NCI-H446 treated with DMSO at 0.1 percent for 48 hours (cell line): ENCODE measurements around the gene TIAM2.

ENCODE experiments used
- DNase-seq: peaks from one replicate; lab custom pipeline; 2025; lab: John Stamatoyannopoulos, UW

Gene TIAM2

GRCh38 chr6:155232848-155233247 lies 237.7 kb downstream of the TIAM2 start:
- DNase-seq: no peak

- no peak for DNase-seq
Measured at GRCh38 chr6:155234167-155234566, 239.1 kb downstream of the TIAM2 start.

DNA sequence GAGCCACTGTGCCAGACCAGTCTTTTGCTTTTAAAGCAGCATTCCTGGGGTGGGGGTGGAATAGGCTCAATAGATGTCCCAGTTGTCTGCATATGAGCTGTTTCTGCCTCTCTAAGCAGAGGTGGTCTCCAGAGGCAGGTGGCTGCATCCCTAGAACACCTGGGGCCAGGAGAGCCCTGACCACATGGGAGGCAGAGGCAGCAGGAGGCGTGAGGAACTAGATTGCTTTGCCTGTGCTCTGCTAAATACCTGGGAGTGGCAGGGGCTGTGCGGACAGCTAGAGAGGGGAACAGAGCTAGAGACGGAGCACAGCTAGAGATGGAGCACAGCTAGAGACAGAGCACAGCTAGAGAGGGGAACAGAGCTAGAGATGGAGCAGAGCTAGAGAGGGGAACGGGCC lies 239.6 kb downstream of the TIAM2 start:
- no peak for DNase-seq

DNA sequence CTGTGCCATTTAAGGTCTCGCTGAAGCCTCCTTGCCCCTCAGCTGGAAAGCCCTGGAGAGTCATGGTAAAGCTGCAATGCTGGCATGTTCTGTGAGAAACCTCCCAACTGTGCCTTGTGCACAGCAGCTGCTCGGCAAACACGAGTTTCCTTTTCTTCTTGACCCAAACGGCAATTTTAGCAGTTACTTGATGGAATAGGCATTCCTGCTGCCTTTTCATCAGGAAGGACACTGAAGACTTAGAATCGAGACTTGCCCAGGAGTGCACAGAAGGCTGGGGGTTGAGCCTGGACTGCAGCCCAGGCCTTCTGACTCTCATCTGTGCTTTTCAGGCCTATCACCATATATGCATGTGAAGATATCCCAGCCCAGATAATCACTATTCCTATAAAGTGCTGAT lies 240.0 kb downstream of the TIAM2 start:
- DNase-seq: no peak

GRCh38 chr6:155237613-155238012 lies 242.5 kb downstream of the TIAM2 start:
- DNase-seq: no peak

GRCh38 chr6:155240905-155241600 lies 245.9 kb downstream of the TIAM2 start:
- DNase-seq: no peak

- DNase-seq: no peak
Measured at GRCh38 chr6:155241966-155242365, 246.9 kb downstream of the TIAM2 start.

DNA sequence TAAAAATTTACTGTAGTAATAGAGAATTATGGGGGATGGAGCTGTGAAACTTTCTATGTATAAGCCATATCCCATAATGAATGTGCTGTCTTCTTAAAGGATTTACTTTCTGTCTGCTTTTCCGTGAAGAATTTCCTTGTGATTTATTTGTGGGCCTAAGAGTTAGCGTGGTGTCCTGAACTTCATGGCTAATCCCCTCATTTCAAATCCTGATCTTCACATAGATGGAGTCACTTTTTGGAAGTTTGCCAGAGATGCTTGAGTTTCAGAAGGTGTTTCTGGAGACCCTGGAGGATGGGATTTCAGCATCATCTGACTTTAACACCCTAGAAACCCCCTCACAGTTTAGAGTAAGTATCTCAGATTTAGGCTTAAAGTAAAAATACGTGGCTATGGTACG lies 249.3 kb downstream of the TIAM2 start:
- DNase-seq: no peak

DNA sequence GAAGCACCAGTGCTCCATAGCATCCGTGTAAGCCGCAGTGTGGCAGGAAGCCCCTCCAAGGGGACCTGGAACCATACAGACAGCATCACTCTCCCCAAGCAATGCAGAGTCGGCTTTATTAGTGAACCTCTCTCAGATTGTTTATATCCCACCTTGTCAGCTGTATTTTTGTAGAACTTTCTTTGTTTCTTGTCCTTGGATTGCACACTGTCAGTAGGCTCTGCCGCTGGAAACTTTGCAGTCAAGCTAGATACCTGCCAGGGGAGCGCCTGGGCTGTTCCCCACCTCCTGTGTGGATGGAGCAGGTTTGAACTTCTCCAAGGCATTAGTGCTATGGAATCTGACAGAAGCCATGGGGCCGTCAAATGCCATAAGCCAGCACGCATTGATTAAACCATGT lies 250.1 kb downstream of the TIAM2 start:
- no peak for DNase-seq

DNA sequence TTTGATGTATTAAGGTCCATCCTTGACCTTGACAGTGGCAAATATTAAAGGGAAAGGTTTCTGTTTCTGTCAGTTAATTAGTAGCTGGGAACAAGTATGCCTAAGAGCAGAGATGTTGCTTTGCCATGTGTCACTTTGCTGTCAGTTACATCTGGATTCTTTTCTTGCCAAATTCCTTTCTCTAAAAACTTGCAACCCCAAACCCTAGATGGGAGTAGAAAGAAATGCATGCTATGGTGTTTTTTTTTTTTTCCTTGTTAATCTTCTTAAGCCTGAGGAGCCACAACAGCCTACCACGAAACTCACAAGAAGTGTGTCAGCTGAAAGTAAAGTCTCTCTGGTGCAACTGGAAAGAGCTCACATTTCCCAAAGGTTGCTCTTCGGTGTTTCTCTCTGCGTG lies 250.7 kb downstream of the TIAM2 start:
- no peak for DNase-seq

- DNase-seq: no peak
Measured at GRCh38 chr6:155246825-155247224, 251.7 kb downstream of the TIAM2 start.

- no peak for DNase-seq
Measured at GRCh38 chr6:155247618-155248007, 252.5 kb downstream of the TIAM2 start.

GRCh38 chr6:155248008-155249001 lies 253.2 kb downstream of the TIAM2 start:
- no peak for DNase-seq

- DNase-seq: no peak
Measured at GRCh38 chr6:155250701-155251381, 255.7 kb downstream of the TIAM2 start.

DNA sequence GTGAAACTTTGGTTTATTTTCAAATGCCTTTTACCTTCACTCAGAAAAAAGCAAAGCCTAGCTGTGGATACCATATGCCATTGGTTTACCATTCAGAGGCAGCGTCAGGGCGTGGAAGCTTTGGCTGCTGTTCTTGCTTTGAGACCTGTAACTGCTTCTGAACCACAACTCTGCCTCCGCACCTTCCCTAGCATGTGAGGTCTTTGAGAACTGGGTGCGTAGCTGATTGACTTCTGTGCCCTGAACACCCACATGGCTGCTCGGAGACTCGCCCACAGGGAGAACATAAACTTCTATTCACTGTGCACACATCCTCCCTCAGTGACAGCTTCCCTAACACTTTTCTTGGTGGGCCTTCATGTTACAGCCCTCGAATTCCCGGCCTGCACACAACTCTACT lies 257.5 kb downstream of the TIAM2 start:
- no peak for DNase-seq

DNA sequence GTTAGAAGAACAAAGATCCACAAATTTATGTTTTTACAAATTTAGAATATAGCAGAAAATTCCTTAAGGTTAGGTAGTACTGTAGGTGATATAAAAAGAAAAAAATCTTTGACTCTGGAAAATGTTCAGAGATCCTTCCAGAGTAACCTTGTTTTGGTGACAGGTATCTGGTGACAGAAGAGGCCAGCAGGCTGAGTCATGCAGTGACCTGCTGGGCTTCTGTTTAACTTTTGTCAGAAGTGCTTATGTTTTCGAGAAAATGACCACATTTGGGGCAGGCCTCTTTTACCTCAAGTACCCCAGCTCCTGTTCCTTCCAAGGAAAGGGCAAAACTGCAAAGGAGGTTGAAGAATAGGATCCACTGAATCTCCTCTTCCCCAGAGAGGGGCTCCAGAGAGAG lies 258.2 kb downstream of the TIAM2 start:
- DNase-seq: no peak

DNA sequence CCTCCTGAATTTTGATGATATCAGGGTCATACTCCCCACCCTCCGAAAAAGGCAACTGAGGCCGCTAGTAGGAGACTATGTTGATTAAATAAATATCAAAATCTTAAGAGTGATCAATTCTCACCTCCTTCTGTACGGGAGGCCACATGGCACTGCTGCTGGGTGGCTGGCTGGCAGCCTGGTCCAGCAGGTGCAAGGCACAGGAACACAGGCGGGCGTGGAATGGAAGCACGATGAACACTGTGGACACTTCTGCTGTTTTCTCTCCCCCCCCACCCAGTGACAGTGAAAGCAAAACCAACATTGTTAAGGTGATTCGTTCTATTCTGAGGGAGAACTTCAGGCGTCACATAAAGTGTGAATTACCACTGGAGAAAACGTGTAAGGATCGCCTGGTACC lies 259.0 kb downstream of the TIAM2 start:
- DNase-seq: no peak

GRCh38 chr6:155256122-155256795 lies 261.1 kb downstream of the TIAM2 start:
- no peak for DNase-seq

- no peak for DNase-seq
Measured at GRCh38 chr6:155257796-155258195, 262.7 kb downstream of the TIAM2 start.

DNA sequence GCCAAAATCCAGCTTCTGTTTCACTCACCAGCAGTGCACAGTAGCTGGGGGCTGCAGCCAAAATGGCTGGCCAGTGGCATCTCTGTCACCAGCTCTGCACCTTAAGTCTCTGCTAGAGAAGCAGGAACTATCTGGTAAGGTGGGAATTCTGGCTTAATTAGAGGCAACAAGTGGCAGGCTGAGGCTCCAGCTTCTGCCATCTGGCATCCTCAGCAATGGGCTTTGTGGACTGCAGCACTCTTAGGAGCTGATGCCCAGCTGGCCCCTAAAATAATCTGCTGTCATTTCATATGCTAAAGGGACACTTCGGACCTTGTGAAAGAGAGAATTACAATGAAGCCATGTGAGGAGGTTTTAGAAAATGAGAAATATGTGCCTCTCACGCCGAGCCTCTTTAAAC lies 264.1 kb downstream of the TIAM2 start:
- DNase-seq: no peak

DNA sequence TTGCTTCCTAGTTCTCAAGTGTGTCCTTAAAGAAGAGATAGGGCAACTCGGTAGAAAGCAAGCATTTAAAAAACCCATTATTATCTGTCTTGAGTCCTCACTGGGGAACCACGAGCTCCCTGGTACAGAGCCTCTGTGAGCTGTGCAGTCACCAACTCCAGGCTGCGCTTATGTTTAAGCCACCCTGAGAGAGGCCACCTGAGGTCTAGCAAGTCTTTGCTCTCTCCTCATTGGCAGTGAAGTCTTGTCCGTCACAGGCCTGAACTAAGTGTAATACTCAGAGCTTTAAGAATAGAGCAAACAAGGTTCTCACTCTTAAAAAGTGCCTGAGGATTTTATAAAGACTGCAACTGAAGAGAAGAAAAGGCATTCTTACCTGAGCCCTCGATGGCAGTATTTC lies 264.8 kb downstream of the TIAM2 start:
- no peak for DNase-seq

GRCh38 chr6:155260686-155261085 lies 265.6 kb downstream of the TIAM2 start:
- DNase-seq: no peak
